A549 (cell line): ENCODE measurements around the gene ZFHX2.

Source experiments
- CHD4 ChIP-seq: fragments of 200-600 bp; sonication (generic); IDR thresholded peaks from 2 replicates; pipeline ENCODE4 v1.6.1; 2016; ENCODE audit warnings: antibody characterized with exemption, mild to moderate bottlenecking, borderline replicate concordance
- CTCF ChIP-seq: fragments of >200 bp; sonication (Bioruptor Twin); formaldehyde crosslinking; IDR thresholded peaks from 3 replicates; pipeline ENCODE4 v1.5.1; 2016
- E2F6 ChIP-seq: IDR thresholded peaks from 2 replicates; pipeline ENCODE4 v1.6.1; 2012; ENCODE audit warnings: low read depth, borderline replicate concordance
- EP300 ChIP-seq, 2 experiments: fragments of >200 bp; sonication (Bioruptor Twin); formaldehyde crosslinking; IDR thresholded peaks; 2 replicates in 1 of 2; 3 replicates in 1 of 2; pipeline ENCODE4 v1.6.1; 2016 to 2017
- MAX ChIP-seq: IDR thresholded peaks from 2 replicates; pipeline ENCODE4 v1.6.1; 2012
- MAZ ChIP-seq: fragments of 150-350 bp; IDR thresholded peaks from 2 replicates; pipeline ENCODE4 v1.6.1; 2014; ENCODE audit warnings: antibody characterized with exemption, low read depth, low read length, borderline replicate concordance
- NR3C1 ChIP-seq: fragments of >200 bp; sonication (Bioruptor Twin); formaldehyde crosslinking; IDR thresholded peaks from 3 replicates; pipeline ENCODE4 v1.6.1; 2017
- POLR2A ChIP-seq: IDR thresholded peaks from 2 replicates; pipeline ENCODE4 v1.6.1; 2012; ENCODE audit warnings: mild to moderate bottlenecking, low read length
- RCOR1 ChIP-seq: fragments of 150-350 bp; IDR thresholded peaks from 2 replicates; pipeline ENCODE4 v1.6.1; 2014; ENCODE audit warnings: antibody characterized with exemption, low read length, low read depth
- REST ChIP-seq: fragments of 200-600 bp; sonication (generic); IDR thresholded peaks from 2 replicates; pipeline ENCODE4 v1.6.1; 2016; ENCODE audit warnings: antibody characterized with exemption, mild to moderate bottlenecking, moderate library complexity
- ZSCAN20 ChIP-seq: fragments of 250-450 bp; sonication (Bioruptor Pico); IDR thresholded peaks from 2 replicates; pipeline ENCODE4 v1.8.0; 2022; ENCODE audit warnings: mild to moderate bottlenecking, moderate library complexity

- TF ChIP-seq CHD4 (no peak), POLR2A (no peak), EP300 (IDR thresholded peaks at IDR 0.05) (no peak), CTCF (peak; percentile 59), MAZ (no peak), ZSCAN20 (no peak), NR3C1 (no peak), MAX (no peak), REST (no peak), E2F6 (no peak), RCOR1 (no peak)
These were observed 12.1 kb downstream of the ZFHX2 start for GRCh38 chr14:23539248-23540140.
